Spleen (tissue), 11 donors: ENCODE results near the gene DCUN1D4. TPM values are rescaled to one million over a fixed set of nuclear protein-coding genes. Genes with fewer than 3 reads are reported as not detected.

Experiments
- DNase-seq: peaks from one replicate; pipeline ENCODE4 v3.0.0-alpha.2; 2020
- H3K27ac ChIP-seq, 8 donors: fragments of 200-600 bp; sonication (generic) in 7 of 8; 1 replicate in 4 of 8; 2 replicates in 4 of 8; pipeline versions ENCODE4 v1.5.0 to v1.8.0; 2016 to 2021; ENCODE audit warnings: inconsistent platforms in 4 of 8, mild to moderate bottlenecking in 4 of 8, moderate library complexity in 1 of 8
- H3K27me3 ChIP-seq, 7 donors: fragments of 200-600 bp; sonication (generic) in 6 of 7; replicated peaks in 1 of 7; 1 replicate in 4 of 7; 2 replicates in 3 of 7; pipeline versions ENCODE4 v1.5.0 to v1.8.0; 2016 to 2021; ENCODE audit warnings: inconsistent platforms in 3 of 7, mild to moderate bottlenecking in 1 of 7
- H3K36me3 ChIP-seq, 6 donors: fragments of 200-600 bp; sonication (generic) in 5 of 6; 1 replicate in 4 of 6; 2 replicates in 2 of 6; pipeline versions ENCODE4 v1.5.0 to v1.8.0; 2016 to 2021; ENCODE audit warnings: inconsistent platforms in 2 of 6
- H3K4me1 ChIP-seq, 6 donors: fragments of 200-600 bp; sonication (generic) in 5 of 6; 1 replicate in 3 of 6; 2 replicates in 3 of 6; pipeline versions ENCODE4 v1.5.0 to v1.8.0; 2016 to 2021; ENCODE audit warnings: inconsistent platforms in 3 of 6
- H3K4me3 ChIP-seq, 8 donors: fragments of 200-600 bp; sonication (generic) in 7 of 8; 1 replicate in 4 of 8; 2 replicates in 4 of 8; pipeline versions ENCODE4 v1.5.0 to v1.8.0; 2016 to 2021; ENCODE audit warnings: inconsistent platforms in 4 of 8, mild to moderate bottlenecking in 4 of 8, moderate library complexity in 2 of 8
- H3K9me3 ChIP-seq, 8 donors: fragments of 200-600 bp; sonication (generic) in 7 of 8; 1 replicate in 4 of 8; 2 replicates in 4 of 8; pipeline versions ENCODE4 v1.5.0 to v1.8.0; 2016 to 2021; ENCODE audit warnings: inconsistent platforms in 4 of 8
- CTCF ChIP-seq, 11 experiments: fragments of 200-600 bp in 7 of 11; fragments of 450-650 bp in 4 of 11; sonication (generic) in 4 of 11; IDR thresholded peaks in 8 of 11; conservative IDR thresholded peaks in 3 of 11; 1 replicate in 7 of 11; 2 replicates in 4 of 11; pipeline versions ENCODE4 v1.4.0 to v1.8.0; 2016 to 2021; ENCODE audit warnings: antibody characterized with exemption in 11 of 11, inconsistent platforms in 4 of 11, mild to moderate bottlenecking in 1 of 11
- POLR2A ChIP-seq, 3 donors: fragments of 450-650 bp; IDR thresholded peaks; one replicate each; pipeline ENCODE4 v1.5.1; 2017; ENCODE audit warnings: antibody characterized with exemption in 3 of 3, mild to moderate bottlenecking in 1 of 3
- POLR2AphosphoS5 ChIP-seq, 3 donors: sonication (generic); formaldehyde crosslinking; IDR thresholded peaks; one replicate each; pipeline ENCODE4 v1.5.1; 2017; ENCODE audit warnings: antibody characterized with exemption in 3 of 3
- WGBS, 5 donors: extraction: QIAGEN DNeasy Blood & Tissue Kit in 3 of 5; methylation state at CpG; one replicate each; pipeline versions ENCODE4 v1.1.5 to v1.1.7; 2013 to 2018; 5-methylcytosine and 5-hydroxymethylcytosine counted together
- intact Hi-C: fragments of 100-400 bp; cut with DNase I; formaldehyde crosslinking; loops from one replicate; pipeline ENCODE4 v1.15.0; 2023; ENCODE audit warnings: low total_unique reads
- polyA plus RNA-seq, 3 donors: library from polyadenylated mRNA; stranded (reverse); fragments of 200-250 nt; gene quantifications; one replicate each; pipeline ENCODE4 v1.2.1, GENCODE V29; 2013
- total RNA-seq, 7 donors: library from RNA; depleted of rRNA in 3 of 7; stranded (reverse); fragments of >200 nt in 3 of 7; fragmentation: NEBNext Ultra II Directional in 4 of 7; extraction: Animal tissue kit (Norgen Biotek cat#: 25700) in 4 of 7; gene quantifications; one replicate each; pipeline versions ENCODE4 v1.1.0 to v1.2.1, GENCODE V29; 2016 to 2021
- donor health status: healthy with polysubstance abuse.
- donor health status: DM: no; HTN: no; CAD: no; lungs with moderate emphysema.
- donor health status: DM: no; HTN: no; CAD: no.
- donor health status: Bipolar disorder and iron deficiency.
- donor health status: healthy.
- donor health status: DM: no; HTN: no; CAD: no.
- donor health status: DM: yes; HTN: yes; CAD: no.

Gene DCUN1D4
- total and polyA plus RNA-seq, 10 donors: 10.8 to 59.8 (median 43.7) TPM

GRCh38 chr4:51858605-51859202 is 15.8 kb downstream of the DCUN1D4 start:
- Histone ChIP-seq H3K9me3 (no peaks in the 10 kb centered on the region), H3K36me3 (peaks cover 0 to 14% (median 3%) of the 10 kb centered on the region in 6 donors), H3K27ac (no peak overlapping the region), H3K4me1 (peaks cover 0 to 18% (median 4%) of the 10 kb centered on the region in 6 donors), H3K27me3 (no peaks in the 10 kb centered on the region), H3K4me3 (no peak overlapping the region)
- no peak for TF ChIP-seq POLR2AphosphoS5 (IDR thresholded peaks at IDR 0.05)
- TF ChIP-seq POLR2A (IDR thresholded peaks at IDR 0.05): no peak
- no peak for TF ChIP-seq CTCF (IDR thresholded peaks at IDR 0.05 in 8 of 11, conservative IDR thresholded peaks at IDR 0.05 in 3 of 11)
- 65 to 76% (median 68%) methylated on average over 3 of the region's 3 CpGs for WGBS, 5 donors
- intact Hi-C loops: no loop called here
- no peak for DNase-seq

DNA sequence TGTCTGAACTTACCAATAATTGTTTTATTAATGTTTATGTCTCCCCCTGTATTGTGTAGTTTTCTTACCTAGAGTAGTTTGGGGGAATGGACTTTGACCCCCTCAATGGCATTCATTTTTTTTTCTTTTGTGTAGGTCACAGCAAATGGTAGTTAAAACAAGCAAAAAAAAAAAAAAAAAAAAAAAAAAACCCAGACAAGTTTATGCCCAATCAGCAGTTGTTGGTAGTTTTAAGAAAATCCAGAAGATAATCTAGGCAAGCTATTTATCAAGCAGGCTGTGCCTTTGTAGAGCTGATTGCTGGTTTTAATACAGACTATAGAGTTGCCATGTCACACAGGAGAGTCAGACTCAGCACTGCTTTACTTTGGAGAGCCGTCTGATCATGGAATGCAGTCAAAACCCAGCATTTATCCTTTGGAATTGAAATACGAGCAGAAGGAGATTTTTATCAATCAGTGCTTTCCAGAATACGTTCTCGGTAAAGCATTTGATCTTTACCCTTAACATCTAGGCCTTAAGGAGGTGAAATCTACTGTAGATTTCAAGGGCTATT is 16.6 kb downstream of the DCUN1D4 start:
- TF ChIP-seq CTCF (IDR thresholded peaks at IDR 0.05 in 8 of 11, conservative IDR thresholded peaks at IDR 0.05 in 3 of 11) (no peak), POLR2A (IDR thresholded peaks at IDR 0.05) (no peak), POLR2AphosphoS5 (IDR thresholded peaks at IDR 0.05) (no peak)
- peaks cover 0 to 16% (median 4%) of the 10 kb centered on the region in 6 donors for H3K4me1 ChIP-seq
- no peaks in the 10 kb centered on the region for H3K27me3 ChIP-seq
- no peaks in the 10 kb centered on the region for H3K9me3 ChIP-seq
- peaks cover 0 to 22% (median 11%) of the 10 kb centered on the region in 6 donors for H3K36me3 ChIP-seq
- DNase-seq: no peak
- H3K4me3 ChIP-seq: no peak overlapping the region
- intact Hi-C loops: no loop called here
- H3K27ac ChIP-seq: no peak overlapping the region
- WGBS, 5 donors: 79 to 94% (median 90%) methylated on average over 4 of the region's 4 CpGs

GRCh38 chr4:51862199-51862598 is 19.2 kb downstream of the DCUN1D4 start:
- H3K4me1 ChIP-seq: peaks cover 0 to 5% (median 2%) of the 10 kb centered on the region in 6 donors
- no peak for DNase-seq
- TF ChIP-seq POLR2A (IDR thresholded peaks at IDR 0.05): no peak
- TF ChIP-seq POLR2AphosphoS5 (IDR thresholded peaks at IDR 0.05): no peak
- TF ChIP-seq CTCF (IDR thresholded peaks at IDR 0.05 in 8 of 11, conservative IDR thresholded peaks at IDR 0.05 in 3 of 11): no peak
- 90 to 100% (median 95%) methylated on average over 1 of the region's 1 CpG for WGBS, 5 donors
- H3K9me3 ChIP-seq: no peaks in the 10 kb centered on the region
- no peaks in the 10 kb centered on the region for H3K27me3 ChIP-seq
- peaks cover 0 to 49% (median 33%) of the 10 kb centered on the region in 6 donors for H3K36me3 ChIP-seq
- H3K4me3 ChIP-seq: no peak overlapping the region
- intact Hi-C loops: no loop called here
- no peak overlapping the region for H3K27ac ChIP-seq

- DNase-seq: no peak
- no peak overlapping the region for H3K27ac ChIP-seq
- TF ChIP-seq CTCF (IDR thresholded peaks at IDR 0.05 in 8 of 11, conservative IDR thresholded peaks at IDR 0.05 in 3 of 11) (no peak), POLR2AphosphoS5 (IDR thresholded peaks at IDR 0.05) (no peak), POLR2A (IDR thresholded peaks at IDR 0.05) (no peak)
- no peaks in the 10 kb centered on the region for H3K9me3 ChIP-seq
- no peaks in the 10 kb centered on the region for H3K27me3 ChIP-seq
- WGBS, 5 donors: 87 to 100% (median 90%) methylated on average over 1 of the region's 1 CpG
- peaks cover 0 to 5% (median 2%) of the 10 kb centered on the region in 6 donors for H3K4me1 ChIP-seq
- H3K36me3 ChIP-seq: peaks cover 0 to 55% (median 39%) of the 10 kb centered on the region in 6 donors
- no peak overlapping the region for H3K4me3 ChIP-seq
- intact Hi-C loops: no loop called here
Observed at GRCh38 chr4:51862781-51863180, 19.8 kb downstream of the DCUN1D4 start.
